ENCODE data around the gene IL9R.
"Not testable (repeated sequence)": the region's sequence is repeated elsewhere in the genome, so short reads cannot be mapped to it uniquely, and the experiment has no call there.

IL9R gene

DNA sequence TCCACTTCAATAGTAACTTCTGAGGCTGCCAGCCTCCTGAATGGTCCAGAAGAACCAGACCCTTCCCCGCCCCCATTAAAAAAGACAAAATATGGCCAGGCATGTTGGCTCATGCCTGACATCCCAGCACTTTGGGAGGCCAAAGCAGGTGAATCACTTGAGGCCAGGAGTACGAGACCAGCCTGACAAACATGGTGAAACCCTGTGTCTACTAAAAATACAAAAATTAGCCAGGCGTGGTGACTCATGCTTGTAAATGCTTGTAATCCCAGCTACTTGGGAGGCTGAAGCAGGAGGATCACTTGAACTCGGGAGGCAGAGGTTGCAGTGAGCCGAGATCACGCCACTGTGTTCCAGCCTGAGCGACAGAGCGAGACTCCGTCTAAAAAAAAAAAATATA is 2.3 kb downstream of the IL9R start:
- DNase-seq = not testable (repeated sequence)

- no peak for DNase-seq
These were observed 2.9 kb downstream of the IL9R start for GRCh38 chrX:156000361-156000926.

- no peak for DNase-seq
These were observed 3.6 kb downstream of the IL9R start for GRCh38 chrX:156001001-156001666.

DNA sequence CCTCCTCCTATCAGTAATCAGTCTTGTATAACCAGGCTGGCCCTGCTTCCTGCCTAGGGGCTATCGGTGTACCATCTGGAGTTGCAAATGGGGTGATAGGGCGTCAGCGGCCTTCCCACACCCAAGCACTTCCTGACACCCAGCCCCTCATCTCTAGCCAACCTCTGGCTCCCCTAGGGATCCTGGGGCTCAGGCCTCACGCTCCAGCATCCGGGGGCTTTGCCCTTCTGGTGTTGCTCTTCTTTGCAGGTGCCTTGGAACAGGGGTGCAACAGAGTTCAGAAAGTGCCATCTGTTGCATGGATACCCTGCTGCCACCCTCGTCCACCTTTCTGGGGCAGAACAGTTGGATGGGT is 4.1 kb downstream of the IL9R start:
- no peak for DNase-seq

DNA sequence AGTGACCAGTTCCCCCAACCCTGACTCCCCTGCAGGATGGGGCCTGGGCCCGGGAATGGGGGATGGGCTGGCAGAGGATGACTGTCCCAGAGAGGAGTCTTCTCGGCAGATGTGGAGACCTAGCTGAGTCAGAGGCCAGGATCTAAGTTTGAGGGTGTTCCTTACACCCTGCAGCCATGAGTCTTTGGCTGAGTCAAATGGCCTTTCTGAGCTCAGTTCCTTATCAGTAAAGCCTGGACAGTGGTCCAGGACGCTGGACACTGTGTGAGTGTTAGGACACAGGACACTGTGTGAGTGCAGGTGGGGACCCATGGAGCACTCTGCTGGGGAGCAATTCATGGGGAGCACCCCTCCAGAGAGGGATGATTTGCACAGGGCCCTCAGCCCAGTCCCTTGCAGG is 5.0 kb downstream of the IL9R start:
- no peak for DNase-seq

DNA sequence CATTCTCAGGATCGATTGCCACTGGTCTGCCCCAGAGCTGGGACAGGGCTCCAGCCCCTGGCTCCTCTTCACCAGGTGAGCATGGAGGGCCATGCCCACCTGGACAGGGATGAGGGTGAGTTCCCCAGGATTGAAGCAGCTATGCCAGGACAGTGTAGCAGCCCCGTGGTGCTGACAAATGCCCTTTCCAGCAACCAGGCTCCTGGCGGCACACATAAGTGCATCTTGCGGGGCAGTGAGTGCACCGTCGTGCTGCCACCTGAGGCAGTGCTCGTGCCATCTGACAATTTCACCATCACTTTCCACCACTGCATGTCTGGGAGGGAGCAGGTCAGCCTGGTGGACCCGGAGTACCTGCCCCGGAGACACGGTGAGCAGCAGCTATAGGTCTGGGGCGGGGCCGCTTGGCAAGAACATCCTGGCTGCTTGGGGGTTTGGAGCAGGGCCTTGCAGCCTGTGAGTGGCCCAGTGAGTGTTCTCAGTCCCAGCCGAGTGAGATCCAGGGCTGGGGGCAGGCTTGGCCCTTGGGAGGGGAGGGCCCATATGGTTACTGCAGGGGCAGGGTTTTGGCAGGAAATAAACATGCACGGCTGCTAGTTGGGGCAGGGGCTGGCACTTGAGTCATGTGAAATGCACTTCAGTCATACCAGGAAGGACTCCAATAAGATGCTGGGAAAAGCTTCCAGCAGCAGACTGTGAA is 6.1 kb downstream of the IL9R start:
- no peak for DNase-seq

- no peak for DNase-seq
These were observed 6.8 kb downstream of the IL9R start for GRCh38 chrX:156004256-156004655.

GRCh38 chrX:156004740-156005139 is 7.2 kb downstream of the IL9R start:
- no peak for DNase-seq

- DNase-seq = no peak
These were observed 7.6 kb downstream of the IL9R start for GRCh38 chrX:156005144-156005543.

DNA sequence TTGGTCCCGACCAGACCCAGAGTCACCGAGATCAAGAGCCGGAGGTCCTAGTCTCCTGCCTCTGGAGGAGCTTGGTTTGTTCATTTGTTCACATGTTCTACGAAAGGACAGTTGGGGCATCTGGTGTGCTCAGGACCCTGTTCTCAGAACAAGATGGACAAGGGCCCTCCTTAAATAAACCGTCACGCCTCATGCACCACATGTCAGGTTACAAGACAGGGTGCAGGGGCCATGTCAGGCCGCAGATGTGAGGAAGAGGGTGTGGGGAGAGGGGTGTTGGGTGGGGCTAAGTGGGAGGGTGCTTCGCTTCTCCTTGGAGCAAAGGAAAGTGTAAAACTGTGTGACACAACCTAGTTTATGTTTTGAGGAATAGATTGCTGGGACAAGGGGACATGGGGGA is 9.0 kb downstream of the IL9R start:
- not testable (repeated sequence) for DNase-seq

GRCh38 chrX:156008379-156008778 is 10.9 kb downstream of the IL9R start:
- not testable (repeated sequence) for DNase-seq

DNA sequence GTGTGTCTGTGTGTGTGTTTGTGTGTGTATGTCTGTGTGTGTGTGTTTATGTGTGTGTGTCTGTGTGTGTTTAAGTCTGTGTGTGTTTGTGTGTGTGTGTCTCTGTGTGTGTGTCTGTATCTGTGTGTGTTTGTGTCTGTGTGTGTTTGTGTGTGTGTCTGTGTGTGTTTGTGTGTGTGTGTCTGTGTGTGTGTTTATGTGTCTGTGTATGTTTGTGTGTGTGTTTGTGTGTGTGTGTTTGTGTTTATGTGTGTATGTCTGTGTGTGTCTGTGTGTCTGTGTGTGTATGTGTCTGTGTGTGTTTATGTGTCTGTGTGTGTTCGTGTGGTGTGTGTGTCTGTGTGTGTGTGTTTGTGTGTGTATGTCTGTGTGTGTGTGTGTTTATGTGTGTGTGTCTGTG is 11.4 kb downstream of the IL9R start:
- DNase-seq = no peak

DNA sequence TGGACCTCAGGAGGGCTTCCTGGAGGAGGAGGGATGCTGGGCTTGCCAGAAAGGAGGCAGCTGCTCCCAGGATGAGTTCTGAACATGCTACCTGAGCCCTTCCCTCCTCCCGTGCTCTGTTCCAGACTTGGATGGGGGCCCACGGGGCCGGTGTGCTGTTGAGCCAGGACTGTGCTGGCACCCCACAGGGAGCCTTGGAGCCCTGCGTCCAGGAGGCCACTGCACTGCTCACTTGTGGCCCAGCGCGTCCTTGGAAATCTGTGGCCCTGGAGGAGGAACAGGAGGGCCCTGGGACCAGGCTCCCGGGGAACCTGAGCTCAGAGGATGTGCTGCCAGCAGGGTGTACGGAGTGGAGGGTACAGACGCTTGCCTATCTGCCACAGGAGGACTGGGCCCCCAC is 12.2 kb downstream of the IL9R start:
- not testable (repeated sequence) for DNase-seq

DNA sequence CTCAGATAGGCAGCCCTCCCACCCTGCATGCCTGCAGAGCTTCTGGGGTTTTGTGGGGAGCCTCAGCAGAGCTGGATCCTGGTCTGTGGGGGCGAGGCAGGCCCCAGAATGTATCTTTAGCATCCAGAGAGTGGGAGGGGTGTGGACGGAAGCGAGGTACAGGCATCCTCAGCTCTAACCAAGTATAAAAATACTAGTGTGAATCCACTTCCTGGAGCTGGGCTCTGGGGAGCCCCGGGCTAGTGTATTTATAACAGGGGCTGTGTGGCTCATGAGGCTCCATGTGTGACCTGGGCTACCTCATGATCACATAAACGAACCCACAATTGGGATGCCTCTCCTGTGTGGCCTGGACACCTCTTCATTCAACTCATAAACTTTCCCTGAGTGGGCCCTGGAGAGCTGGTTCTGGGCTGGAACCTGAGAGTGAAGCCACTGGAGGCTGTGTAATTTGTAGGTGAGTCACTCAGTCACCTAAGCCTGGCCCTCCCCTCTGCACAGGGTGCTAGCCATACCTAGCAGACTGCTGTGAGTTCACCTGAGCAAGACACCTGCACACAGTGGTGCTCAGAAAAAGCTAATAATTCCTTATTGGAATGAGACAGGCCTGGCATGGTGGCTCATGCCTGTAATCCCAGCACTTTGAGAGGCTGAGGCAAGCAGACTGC is 15.9 kb downstream of the IL9R start:
- DNase-seq = not testable (repeated sequence)

DNA sequence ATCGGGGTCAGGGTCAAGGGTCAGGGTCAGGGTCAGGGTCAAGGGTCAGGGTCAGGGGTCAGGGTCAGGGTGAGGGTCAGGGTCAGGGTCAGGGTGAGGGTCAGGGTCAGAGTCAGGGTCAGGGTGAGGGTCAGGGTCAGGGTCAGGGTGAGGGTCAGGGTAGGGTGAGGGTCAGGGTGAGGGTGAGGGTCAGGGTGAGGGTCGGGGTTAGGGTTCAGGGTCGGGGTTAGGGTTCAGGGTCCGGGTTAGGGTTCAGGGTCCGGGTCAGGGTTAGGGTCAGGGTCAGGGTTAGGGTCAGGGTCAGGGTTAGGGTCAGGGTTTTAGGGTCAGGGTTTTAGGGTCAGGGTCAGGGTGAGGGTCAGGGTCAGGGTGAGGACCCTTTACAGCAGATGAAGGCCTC is 22.4 kb downstream of the IL9R start:
- DNase-seq = not testable (repeated sequence)

- not testable (repeated sequence) for DNase-seq
These were observed 25.5 kb downstream of the IL9R start for GRCh38 chrX:156023002-156023401.

DNA sequence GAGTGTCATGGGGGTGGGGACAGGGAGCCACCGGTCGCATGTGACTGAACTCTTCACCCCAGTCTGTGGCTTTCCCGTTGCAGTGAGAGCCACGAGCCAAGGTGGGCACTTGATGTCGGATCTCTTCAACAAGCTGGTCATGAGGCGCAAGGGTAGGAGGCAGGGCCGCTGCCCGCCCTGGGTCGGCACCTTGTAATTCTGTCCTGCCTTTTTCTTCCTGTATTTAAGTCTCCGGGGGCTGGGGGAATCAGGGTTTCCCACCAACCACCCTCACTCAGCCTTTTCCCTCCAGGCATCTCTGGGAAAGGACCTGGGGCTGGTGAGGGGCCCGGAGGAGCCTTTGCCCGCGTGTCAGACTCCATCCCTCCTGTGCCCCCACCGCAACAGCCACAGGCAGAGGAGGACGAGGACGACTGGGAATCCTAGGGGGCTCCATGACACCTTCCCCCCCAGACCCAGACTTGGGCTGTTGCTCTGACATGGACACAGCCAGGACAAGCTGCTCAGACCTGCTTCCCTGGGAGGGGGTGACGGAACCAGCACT is 27.5 kb downstream of the IL9R start:
- DNase-seq = not testable (repeated sequence)

- not testable (repeated sequence) for DNase-seq
These were observed 31.2 kb downstream of the IL9R start for GRCh38 chrX:156028653-156029237.

DNA sequence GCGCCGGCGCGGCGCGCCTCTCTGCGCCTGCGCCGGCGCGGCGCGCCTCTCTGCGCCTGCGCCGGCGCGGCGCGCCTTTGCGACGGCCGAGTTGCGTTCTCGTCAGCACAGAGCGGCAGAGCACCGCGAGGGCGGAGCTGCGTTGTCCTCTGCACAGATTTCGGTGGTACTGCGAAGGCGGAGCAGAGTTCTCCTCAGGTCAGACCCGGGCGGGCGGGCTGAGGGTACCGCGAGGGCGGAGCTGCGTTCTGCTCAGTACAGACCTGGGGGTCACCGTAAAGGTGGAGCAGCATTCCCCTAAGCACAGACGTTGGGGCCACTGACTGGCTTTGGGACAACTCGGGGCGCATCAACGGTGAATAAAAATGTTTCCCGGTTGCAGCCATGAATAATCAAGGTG is 31.8 kb downstream of the IL9R start:
- not testable (repeated sequence) for DNase-seq

DNA sequence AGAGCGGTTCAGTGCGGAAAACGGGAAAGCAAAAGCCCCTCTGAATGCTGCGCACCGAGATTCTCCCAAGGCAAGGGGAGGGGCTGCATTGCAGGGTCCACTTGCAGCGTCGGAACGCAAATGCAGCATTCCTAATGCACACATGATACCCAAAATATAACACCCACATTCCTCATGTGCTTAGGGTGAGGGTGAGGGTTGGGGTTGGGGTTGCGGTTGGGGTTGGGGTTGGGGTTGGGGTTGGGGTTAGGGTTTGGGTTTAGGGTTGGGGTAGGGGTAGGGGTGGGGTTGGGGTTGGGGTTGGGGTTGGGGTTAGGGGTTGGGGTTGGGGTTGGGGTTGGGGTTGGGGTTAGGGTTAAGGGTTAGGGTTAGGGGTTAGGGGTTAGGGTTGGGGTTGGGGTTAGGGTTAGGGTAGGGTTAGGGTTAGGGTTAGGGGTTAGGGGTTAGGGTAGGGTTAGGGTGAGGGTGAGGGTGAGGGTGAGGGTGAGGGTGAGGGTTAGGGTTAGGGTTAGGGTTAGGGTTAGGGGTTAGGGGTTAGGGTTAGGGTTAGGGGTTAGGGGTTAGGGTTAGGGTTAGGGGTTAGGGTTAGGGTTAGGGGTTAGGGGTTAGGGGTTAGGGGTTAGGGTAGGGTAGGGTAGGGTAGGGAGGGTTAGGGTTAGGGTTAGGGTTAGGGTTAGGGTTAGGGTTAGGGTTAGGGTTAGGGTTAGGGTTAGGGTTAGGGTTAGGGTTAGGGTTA is 32.4 kb downstream of the IL9R start:
- DNase-seq = not testable (repeated sequence)

- not testable (repeated sequence) for DNase-seq
These were observed 33.0 kb downstream of the IL9R start for GRCh38 chrX:156030474-156030873.

Data from NCI-H748 treated with DMSO at 0.1 percent for 48 hours (cell line).